ENCODE results near the gene COMMD10.

COMMD10 gene

GRCh38 chr5:116234681-116235080 lies 149.9 kb downstream of the COMMD10 start:
- no peak for TF ChIP-seq CTCF (IDR thresholded peaks at IDR 0.05)
- H3K4me3 ChIP-seq (ENCODE audit: low read depth in 1 of 2, low read length in 1 of 2): no peak overlapping the region
- no peak overlapping the region for H3K27ac ChIP-seq
- H3K9me3 ChIP-seq: no peaks in the 10 kb centered on the region
- H3K4me1 ChIP-seq (ENCODE audit: control insufficient read depth in 1 of 2, insufficient read depth in 1 of 2, low read depth in 1 of 2, low read length in 1 of 2): no peaks in the 10 kb centered on the region
- H3K27me3 ChIP-seq: no peaks in the 10 kb centered on the region
- no peaks in the 10 kb centered on the region for H3K36me3 ChIP-seq

- no peaks in the 10 kb centered on the region for H3K9me3 ChIP-seq
- H3K4me3 ChIP-seq (ENCODE audit: low read depth in 1 of 2, low read length in 1 of 2): no peak overlapping the region
- H3K36me3 ChIP-seq: no peaks in the 10 kb centered on the region
- no peaks in the 10 kb centered on the region for H3K27me3 ChIP-seq
- no peak for TF ChIP-seq CTCF (IDR thresholded peaks at IDR 0.05)
- H3K4me1 ChIP-seq (ENCODE audit: control insufficient read depth in 1 of 2, insufficient read depth in 1 of 2, low read depth in 1 of 2, low read length in 1 of 2): no peaks in the 10 kb centered on the region
- no peak overlapping the region for H3K27ac ChIP-seq
Measured at GRCh38 chr5:116237917-116238500, 153.2 kb downstream of the COMMD10 start.

GRCh38 chr5:116242343-116242742 lies 157.5 kb downstream of the COMMD10 start:
- Histone ChIP-seq H3K4me3 (ENCODE audit: low read depth in 1 of 2, low read length in 1 of 2) (no peak overlapping the region), H3K9me3 (no peaks in the 10 kb centered on the region), H3K36me3 (no peaks in the 10 kb centered on the region), H3K27me3 (no peaks in the 10 kb centered on the region), H3K4me1 (ENCODE audit: control insufficient read depth in 1 of 2, insufficient read depth in 1 of 2, low read depth in 1 of 2, low read length in 1 of 2) (no peaks in the 10 kb centered on the region), H3K27ac (no peak overlapping the region)
- no peak for TF ChIP-seq CTCF (IDR thresholded peaks at IDR 0.05)

- TF ChIP-seq CTCF (IDR thresholded peaks at IDR 0.05): no peak
- H3K27me3 ChIP-seq: no peaks in the 10 kb centered on the region
Measured at GRCh38 chr5:116248432-116248831, 163.6 kb downstream of the COMMD10 start.

GRCh38 chr5:116249648-116250047 lies 164.8 kb downstream of the COMMD10 start:
- Histone ChIP-seq H3K27me3 (no peaks in the 10 kb centered on the region), H3K36me3 (no peaks in the 10 kb centered on the region), H3K9me3 (no peaks in the 10 kb centered on the region), H3K4me3 (ENCODE audit: low read depth in 1 of 2, low read length in 1 of 2) (no peak overlapping the region), H3K4me1 (ENCODE audit: control insufficient read depth in 1 of 2, insufficient read depth in 1 of 2, low read depth in 1 of 2, low read length in 1 of 2) (no peaks in the 10 kb centered on the region), H3K27ac (no peak overlapping the region)
- TF ChIP-seq CTCF (IDR thresholded peaks at IDR 0.05): no peak

More at GRCh38 chr5:116248432-116248831, 163.6 kb downstream of the COMMD10 start:
- H3K27ac ChIP-seq: no peak overlapping the region
- H3K4me3 ChIP-seq (ENCODE audit: low read depth in 1 of 2, low read length in 1 of 2): no peak overlapping the region
- H3K4me1 ChIP-seq (ENCODE audit: control insufficient read depth in 1 of 2, insufficient read depth in 1 of 2, low read depth in 1 of 2, low read length in 1 of 2): no peaks in the 10 kb centered on the region
- no peaks in the 10 kb centered on the region for H3K9me3 ChIP-seq
- no peaks in the 10 kb centered on the region for H3K36me3 ChIP-seq

- Histone ChIP-seq H3K9me3 (no peaks in the 10 kb centered on the region), H3K4me1 (ENCODE audit: control insufficient read depth in 1 of 2, insufficient read depth in 1 of 2, low read depth in 1 of 2, low read length in 1 of 2) (no peaks in the 10 kb centered on the region), H3K27ac (no peak overlapping the region), H3K27me3 (no peaks in the 10 kb centered on the region), H3K4me3 (ENCODE audit: low read depth in 1 of 2, low read length in 1 of 2) (no peak overlapping the region), H3K36me3 (no peaks in the 10 kb centered on the region)
- no peak for TF ChIP-seq CTCF (IDR thresholded peaks at IDR 0.05)
Measured at GRCh38 chr5:116256717-116257116, 171.9 kb downstream of the COMMD10 start.

Measured in neutrophil (primary cell).